Calu3 (cell line): Measurements from ENCODE around the gene MTG1. TPM values are rescaled to one million over a fixed set of nuclear protein-coding genes. Genes with fewer than 3 reads are reported as not detected.
A peak's percentile ranks its signal among the peaks of the same experiment; 100 is the strongest.

ENCODE experiments used
- BruUV-seq: library from RNA; stranded (reverse); fragments of 400-500 nt; replicated peaks from 2 replicates; lab custom pipeline; 2021; lab: Mats Ljungman, UMichigan
- CTCF ChIA-PET: fragments of 300-600 bp; sonication (Branson Sonifier 250); formaldehyde crosslinking; loops from one replicate; lab custom pipeline; 2022; ENCODE audit warnings: antibody characterized with exemption; lab: Charles Lee
- DNase-seq: peaks from one replicate; pipeline ENCODE4 v3.0.0; 2022
- H3K27ac Mint-ChIP-seq: one replicate; pipeline ENCODE4 v1.8.0; 2022; ENCODE audit warnings: mixed read lengths; ENCODE audit not compliant: unreplicated experiment
- H3K27me3 Mint-ChIP-seq: one replicate; pipeline ENCODE4 v1.8.0; 2022; ENCODE audit warnings: mixed read lengths; ENCODE audit not compliant: unreplicated experiment
- H3K36me3 Mint-ChIP-seq: one replicate; pipeline ENCODE4 v1.8.0; 2022; ENCODE audit warnings: mild to moderate bottlenecking, moderate library complexity, mixed read lengths; ENCODE audit not compliant: insufficient read depth, unreplicated experiment
- H3K4me1 Mint-ChIP-seq: one replicate; pipeline ENCODE4 v1.8.0; 2022; ENCODE audit warnings: mild to moderate bottlenecking, low read depth, mixed read lengths; ENCODE audit not compliant: unreplicated experiment
- H3K4me3 Mint-ChIP-seq: one replicate; pipeline ENCODE4 v1.8.0; 2022; ENCODE audit warnings: mild to moderate bottlenecking, low read depth, moderate library complexity, mixed read lengths; ENCODE audit not compliant: unreplicated experiment
- H3K9me3 Mint-ChIP-seq: one replicate; pipeline ENCODE4 v1.8.0; 2022; ENCODE audit warnings: low read depth, mixed read lengths; ENCODE audit not compliant: unreplicated experiment
- intact Hi-C: fragments of 100-400 bp; cut with micrococcal nuclease; formaldehyde crosslinking; loops from one replicate; pipeline ENCODE4 v1.10.0; 2022; ENCODE audit not compliant: unreplicated experiment
- total RNA-seq: library from RNA; stranded (reverse); gene quantifications from 2 replicates; pipeline ENCODE4 v1.2.3, GENCODE V29; 2022
- TF ChIP-seq, protein P1 (sequence below): fragments of 200-600 bp; IDR thresholded peaks from one replicate; pipeline ENCODE4 v1.8.0; 2022; ENCODE audit warnings: antibody characterized with exemption; ENCODE audit not compliant: unreplicated experiment

Gene MTG1
- total RNA-seq, 1 experiment from 2014 or later, result 39.5 TPM

- H3K36me3 Mint-ChIP-seq, result peaks cover 5% of the 10 kb centered on the region
- TF ChIP-seq, protein P1, sequence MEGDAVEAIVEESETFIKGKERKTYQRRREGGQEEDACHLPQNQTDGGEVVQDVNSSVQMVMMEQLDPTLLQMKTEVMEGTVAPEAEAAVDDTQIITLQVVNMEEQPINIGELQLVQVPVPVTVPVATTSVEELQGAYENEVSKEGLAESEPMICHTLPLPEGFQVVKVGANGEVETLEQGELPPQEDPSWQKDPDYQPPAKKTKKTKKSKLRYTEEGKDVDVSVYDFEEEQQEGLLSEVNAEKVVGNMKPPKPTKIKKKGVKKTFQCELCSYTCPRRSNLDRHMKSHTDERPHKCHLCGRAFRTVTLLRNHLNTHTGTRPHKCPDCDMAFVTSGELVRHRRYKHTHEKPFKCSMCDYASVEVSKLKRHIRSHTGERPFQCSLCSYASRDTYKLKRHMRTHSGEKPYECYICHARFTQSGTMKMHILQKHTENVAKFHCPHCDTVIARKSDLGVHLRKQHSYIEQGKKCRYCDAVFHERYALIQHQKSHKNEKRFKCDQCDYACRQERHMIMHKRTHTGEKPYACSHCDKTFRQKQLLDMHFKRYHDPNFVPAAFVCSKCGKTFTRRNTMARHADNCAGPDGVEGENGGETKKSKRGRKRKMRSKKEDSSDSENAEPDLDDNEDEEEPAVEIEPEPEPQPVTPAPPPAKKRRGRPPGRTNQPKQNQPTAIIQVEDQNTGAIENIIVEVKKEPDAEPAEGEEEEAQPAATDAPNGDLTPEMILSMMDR, result no peak
- no TSS peak for BruUV-seq
- intact Hi-C loops, result no loop called here
- H3K9me3 Mint-ChIP-seq, result no peaks in the 10 kb centered on the region
- no peaks in the 10 kb centered on the region for H3K4me1 Mint-ChIP-seq
- no peak overlapping the region for H3K4me3 Mint-ChIP-seq
- no peaks in the 10 kb centered on the region for H3K27me3 Mint-ChIP-seq
- peak overlapping the region; percentile 18 for H3K27ac Mint-ChIP-seq
- CTCF ChIA-PET, result no interaction called here
- no peak for DNase-seq
Measured at GRCh38 chr10:133349160-133349568, 44.8 kb upstream of the MTG1 start.

DNA sequence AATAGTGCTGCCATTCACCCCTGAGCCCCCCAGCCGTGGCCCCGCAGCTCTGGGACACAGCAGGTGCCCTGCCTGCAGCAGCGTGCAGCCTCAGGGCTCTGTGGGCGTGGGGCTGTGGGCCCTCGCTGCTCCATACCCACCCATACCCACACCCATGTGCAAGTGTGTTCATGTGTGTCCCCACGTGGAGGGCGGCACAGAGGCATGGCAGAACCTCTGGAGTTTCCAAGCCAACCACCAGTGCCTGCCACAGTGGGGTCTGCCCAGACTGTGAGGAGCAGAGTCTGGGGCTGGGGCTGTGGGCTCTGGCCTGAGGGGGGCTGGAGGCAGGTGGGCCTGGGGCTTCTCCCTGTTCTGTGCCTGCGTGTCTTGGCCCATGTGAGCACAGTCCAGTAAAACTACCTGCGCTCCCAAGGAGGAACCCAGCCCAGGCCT is 44.4 kb upstream of the MTG1 start:
- CTCF ChIA-PET, result no interaction called here
- intact Hi-C loops, result no loop called here

GRCh38 chr10:133350283-133350949 is 43.5 kb upstream of the MTG1 start:
- peaks cover 2% of the 10 kb centered on the region for H3K36me3 Mint-ChIP-seq

More for the DNA sequence above, 44.4 kb upstream of the MTG1 start:
- H3K4me1 Mint-ChIP-seq, result no peaks in the 10 kb centered on the region
- TF ChIP-seq, protein P1, result no peak
- no peaks in the 10 kb centered on the region for H3K27me3 Mint-ChIP-seq
- DNase-seq, result no peak
- H3K9me3 Mint-ChIP-seq, result no peaks in the 10 kb centered on the region
- peak overlapping the region; percentile 18 for H3K27ac Mint-ChIP-seq
- BruUV-seq, result no TSS peak
- peaks cover 5% of the 10 kb centered on the region for H3K36me3 Mint-ChIP-seq
- no peak overlapping the region for H3K4me3 Mint-ChIP-seq

DNA sequence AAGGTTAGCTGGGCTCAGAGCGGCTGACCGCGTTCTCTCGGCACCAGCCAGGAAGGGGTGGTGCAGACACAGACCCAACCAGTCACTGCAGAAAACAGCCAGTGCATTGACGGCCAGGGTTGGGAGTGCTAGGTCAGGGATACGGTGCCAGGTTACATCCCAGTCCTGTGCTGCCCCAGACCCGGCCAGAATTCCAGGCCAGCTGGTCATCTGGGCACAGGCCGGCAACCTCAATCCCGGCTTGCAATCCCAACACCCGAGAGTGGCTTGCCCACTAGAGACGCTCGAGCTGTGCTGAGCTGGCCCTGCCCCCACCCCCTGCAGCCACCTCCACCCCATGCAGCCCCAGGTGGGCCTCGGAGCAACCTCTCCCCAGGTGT is 43.0 kb upstream of the MTG1 start:
- H3K9me3 Mint-ChIP-seq, result no peaks in the 10 kb centered on the region
- no peaks in the 10 kb centered on the region for H3K27me3 Mint-ChIP-seq
- no peak overlapping the region for H3K27ac Mint-ChIP-seq
- DNase-seq, result no peak
- no peak overlapping the region for H3K4me3 Mint-ChIP-seq
- H3K36me3 Mint-ChIP-seq, result no peaks in the 10 kb centered on the region
- TF ChIP-seq, protein P1, result no peak
- H3K4me1 Mint-ChIP-seq, result no peaks in the 10 kb centered on the region
- CTCF ChIA-PET, result no interaction called here
- no TSS peak for BruUV-seq
- intact Hi-C loops, result no loop called here

More at GRCh38 chr10:133350283-133350949, 43.5 kb upstream of the MTG1 start:
- Mint-ChIP-seq H3K27ac (no peak overlapping the region), H3K4me1 (no peaks in the 10 kb centered on the region), H3K27me3 (no peaks in the 10 kb centered on the region), H3K9me3 (no peaks in the 10 kb centered on the region), H3K4me3 (no peak overlapping the region)
- intact Hi-C loops, result no loop called here
- no TSS peak for BruUV-seq
- CTCF ChIA-PET, result no interaction called here
- DNase-seq, result no peak
- TF ChIP-seq, protein P1, result no peak
